Measurements from ENCODE around the gene FSCN2. TPM values are rescaled to one million over a fixed set of nuclear protein-coding genes. Genes with fewer than 3 reads are reported as not detected.
A peak's percentile ranks its signal among the peaks of the same experiment; 100 is the strongest.

Gene FSCN2
- total RNA-seq, 1 experiment from 2014 or later, result 1.2 TPM

- ATAC-seq, result peak; percentile 21; the same call in 1 of the 2 replicates
- ChIA-PET POLR2A (interaction anchor here (0.7 kb wide), 1 partner anchor 17 kb away, joined by 14 read pairs; no protein-coding TSS in a partner anchor), CTCF (no interaction called here)
- BruUV-seq (replicated peaks), result no TSS peak
- H3K4me3 ChIP-seq (ENCODE audit: low read depth in 2 of 2, low read length in 2 of 2), result no peak overlapping the region
- intact Hi-C loops (cut with micrococcal nuclease; ENCODE audit: unreplicated experiment) (no loop called here), in situ Hi-C loops (cut with HindIII; ENCODE audit: low pct_unique_long_range_greater_than_20kb, low sequenced_read_pairs) (no loop called here)
- no peak for DNase-seq (ENCODE audit: low read depth, low spot score)
- TF ChIP-seq TCF7L2 (IDR thresholded peaks at IDR 0.05; ENCODE audit: low read depth, low read length) (no peak), REST (IDR thresholded peaks at IDR 0.05; ENCODE audit: insufficient read depth in 1 of 2, low read depth in 2 of 2, low read length in 1 of 2) (no peak), SIN3A (IDR thresholded peaks at IDR 0.05; ENCODE audit: borderline replicate concordance, insufficient read depth, low read depth, low read length) (no peak), POLR2AphosphoS5 (IDR thresholded peaks at IDR 0.05; ENCODE audit: low read depth, low read length) (no peak), CTCF (IDR thresholded peaks at IDR 0.05) (no peak)
- no peaks in the 10 kb centered on the region for H3K27me3 ChIP-seq (ENCODE audit: control insufficient read depth, insufficient read depth, low read length)
- peaks cover 31% of the 10 kb centered on the region for H3K4me1 ChIP-seq (ENCODE audit: control insufficient read depth, insufficient read depth, low read length)
- peak overlapping the region; percentile 18; the same call in 1 of the 2 replicates for H3K27ac ChIP-seq (ENCODE audit: low read length)
- H3K36me3 ChIP-seq (ENCODE audit: control insufficient read depth, insufficient read depth, low read length), result no peaks in the 10 kb centered on the region; the same call in 1 of the 2 replicates
- no peaks in the 10 kb centered on the region for H3K9me3 ChIP-seq (ENCODE audit: control insufficient read depth, insufficient read depth, low read depth, low read length)
These were observed 37.0 kb upstream of the FSCN2 start for GRCh38 chr17:81491181-81491581.

- no peaks in the 10 kb centered on the region for H3K9me3 ChIP-seq (ENCODE audit: control insufficient read depth, insufficient read depth, low read depth, low read length)
- H3K27ac ChIP-seq (ENCODE audit: low read length), result 0 out of 2 replicates have a peak overlapping the region, but pooled peaks have one; percentile 18
- H3K4me1 ChIP-seq (ENCODE audit: control insufficient read depth, insufficient read depth, low read length), result peaks cover 31% of the 10 kb centered on the region
- POLR2A ChIA-PET, result interaction anchor here (0.6 kb wide), 1 partner anchor 9 kb away, joined by 6 read pairs; no protein-coding TSS in a partner anchor
- intact Hi-C loops (cut with micrococcal nuclease; ENCODE audit: unreplicated experiment), result no loop called here
- CTCF ChIA-PET, result no interaction called here
- no peak for ATAC-seq
- no peak overlapping the region for H3K4me3 ChIP-seq (ENCODE audit: low read depth in 2 of 2, low read length in 2 of 2)
- no TSS peak for BruUV-seq (replicated peaks)
- no peak for DNase-seq (ENCODE audit: low read depth, low spot score)
- no peaks in the 10 kb centered on the region for H3K27me3 ChIP-seq (ENCODE audit: control insufficient read depth, insufficient read depth, low read length)
- H3K36me3 ChIP-seq (ENCODE audit: control insufficient read depth, insufficient read depth, low read length), result no peaks in the 10 kb centered on the region; the same call in 1 of the 2 replicates
- TF ChIP-seq TCF7L2 (IDR thresholded peaks at IDR 0.05; ENCODE audit: low read depth, low read length) (no peak), SIN3A (IDR thresholded peaks at IDR 0.05; ENCODE audit: borderline replicate concordance, insufficient read depth, low read depth, low read length) (no peak), POLR2AphosphoS5 (IDR thresholded peaks at IDR 0.05; ENCODE audit: low read depth, low read length) (no peak), REST (IDR thresholded peaks at IDR 0.05; ENCODE audit: insufficient read depth in 1 of 2, low read depth in 2 of 2, low read length in 1 of 2) (no peak), CTCF (IDR thresholded peaks at IDR 0.05) (no peak)
- in situ Hi-C loops (cut with HindIII; ENCODE audit: low pct_unique_long_range_greater_than_20kb, low sequenced_read_pairs), result no loop called here
These were observed 36.4 kb upstream of the FSCN2 start for GRCh38 chr17:81491761-81492160.

Measured in Panc1 (cell line).